Tibial nerve (tissue), 3 donors: ENCODE results near the gene DSC2.

Experiments
- CTCF ChIP-seq, 5 experiments: fragments of 200-600 bp in 3 of 5; fragments of 450-650 bp in 2 of 5; sonication (generic) in 3 of 5; IDR thresholded peaks; one replicate each; pipeline ENCODE4 v1.5.1; 2016 to 2019; ENCODE audit warnings: antibody characterized with exemption in 5 of 5, mild to moderate bottlenecking in 3 of 5, moderate library complexity in 2 of 5
- POLR2A ChIP-seq, 2 donors: fragments of 450-650 bp; IDR thresholded peaks; one replicate each; pipeline ENCODE4 v1.6.1; 2017; ENCODE audit warnings: antibody characterized with exemption in 2 of 2, mild to moderate bottlenecking in 2 of 2, moderate library complexity in 2 of 2

DNA sequence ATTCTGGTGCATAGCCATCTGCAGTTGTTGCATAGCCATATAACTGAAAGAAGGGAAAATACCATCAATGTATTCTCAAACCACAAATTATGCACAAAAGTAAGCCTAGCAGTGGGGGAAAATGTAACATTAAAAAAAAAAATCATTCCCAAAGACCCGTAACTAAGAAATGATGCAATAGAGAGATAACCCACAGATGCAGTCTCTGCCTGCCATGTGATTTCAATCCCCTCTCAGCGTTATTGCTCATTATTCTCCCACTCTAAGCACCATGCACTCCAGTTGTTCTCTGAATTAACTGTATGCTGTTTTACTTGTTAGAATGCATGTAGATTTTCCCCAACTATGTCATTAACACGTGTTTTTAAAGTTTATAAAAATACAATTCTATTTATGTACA, 46.4 kb upstream of the DSC2 start:
- TF ChIP-seq CTCF (IDR thresholded peaks at IDR 0.05) (no peak), POLR2A (IDR thresholded peaks at IDR 0.05) (no peak)
